Heart left ventricle (tissue), 16 donors: ENCODE results near the gene TPSB2. TPM values are rescaled to one million over a fixed set of nuclear protein-coding genes. Genes with fewer than 3 reads are reported as not detected.

Experiments used
- ATAC-seq, 4 donors: fragments of 200-7000 bp; cut with Tn5 transposase; one replicate each; pipeline ENCODE4 v1.9.1; 2020 to 2022; ENCODE audit warnings: moderate library complexity in 4 of 4, mild to moderate bottlenecking in 3 of 4, moderate number of reproducible peaks in 1 of 4
- DNase-seq, 5 donors: peaks; one replicate each; pipeline ENCODE4 v3.0.0-alpha.2; 2020
- H3K27ac ChIP-seq, 12 donors: fragments of 200-600 bp; sonication (generic) in 4 of 12; one replicate each; pipeline versions ENCODE4 v1.5.0 to v1.8.0; 2016 to 2022; ENCODE audit warnings: mild to moderate bottlenecking in 2 of 12
- H3K27me3 ChIP-seq, 9 donors: fragments of 200-600 bp; sonication (generic) in 2 of 9; one replicate each; pipeline versions ENCODE4 v1.5.1 to v1.8.0; 2016 to 2022; ENCODE audit warnings: mild to moderate bottlenecking in 3 of 9
- H3K36me3 ChIP-seq, 9 donors: fragments of 200-600 bp; sonication (generic) in 2 of 9; one replicate each; pipeline versions ENCODE4 v1.5.0 to v1.8.0; 2018 to 2022; ENCODE audit warnings: mild to moderate bottlenecking in 2 of 9
- H3K4me1 ChIP-seq, 12 donors: fragments of 200-600 bp; sonication (generic) in 4 of 12; one replicate each; pipeline versions ENCODE4 v1.5.0 to v1.8.0; 2016 to 2022; ENCODE audit warnings: mild to moderate bottlenecking in 3 of 12
- H3K4me3 ChIP-seq, 12 donors: fragments of 200-600 bp; sonication (generic) in 4 of 12; one replicate each; pipeline versions ENCODE4 v1.5.0 to v1.8.0; 2017 to 2022; ENCODE audit warnings: mild to moderate bottlenecking in 9 of 12, moderate library complexity in 4 of 12
- H3K9me3 ChIP-seq, 12 donors: fragments of 200-600 bp; sonication (generic) in 4 of 12; one replicate each; pipeline versions ENCODE4 v1.5.0 to v1.8.0; 2016 to 2022; ENCODE audit warnings: mild to moderate bottlenecking in 1 of 12
- POLR2A ChIP-seq, 2 donors: fragments of 450-650 bp; IDR thresholded peaks; one replicate each; pipeline ENCODE4 v1.6.1; 2017; ENCODE audit warnings: antibody characterized with exemption in 2 of 2, mild to moderate bottlenecking in 2 of 2, moderate library complexity in 2 of 2
- WGBS, 4 donors: extraction: QIAGEN DNeasy Blood & Tissue Kit in 2 of 4; methylation state at CpG; one replicate each; pipeline versions ENCODE4 v1.1.5 to v1.1.7; 2013 to 2018; 5-methylcytosine and 5-hydroxymethylcytosine counted together
- intact Hi-C, 10 donors: fragments of 100-400 bp; cut with DNase I; formaldehyde crosslinking; loops; one replicate each; pipeline versions ENCODE4 v1.11.1 to v1.14.2; 2022
- polyA plus RNA-seq, 2 donors: library from polyadenylated mRNA; stranded (reverse); fragments of 200-250 nt; gene quantifications; one replicate each; pipeline ENCODE4 v1.2.3, GENCODE V29; 2013
- total RNA-seq, 9 donors: library from RNA; depleted of rRNA in 2 of 9; stranded (reverse); fragments of >200 nt in 2 of 9; fragmentation: NEBNext Ultra II Directional in 3 of 9; extraction: Animal tissue kit (Norgen Biotek cat#: 25700) in 3 of 9; gene quantifications; one replicate each; pipeline versions ENCODE4 v1.1.0 to v1.2.4, GENCODE V29; 2016 to 2023
- TF ChIP-seq, protein P1 (sequence below), 12 donors: fragments of 200-600 bp; sonication (generic) in 4 of 12; IDR thresholded peaks; one replicate each; pipeline versions ENCODE4 v1.5.0 to v1.8.0; 2018 to 2022; ENCODE audit warnings: antibody characterized with exemption in 12 of 12, mild to moderate bottlenecking in 5 of 12
- donor health status: ischemic (EF 13 %, LVEDD 7.1; RV severe dilation, severe dysfunction).
- donor health status: healthy with polysubstance abuse.
- donor health status: DM: no; HTN: yes; CAD: no.
- donor health status: DM: no; HTN: no; CAD: no.
- donor health status: ischemic (EF 25% LVEDD 6.9; RV normal size, moderate dysfunction).
- donor health status: ischemic (EF 25% LVEDD 5.7; RV mildly dilated, moderate dysfunction).
- donor health status: healthy.
- donor health status: DM: yes; HTN: yes; CAD: no.
- donor health status: ischemic (EF 35%, LVEDD 5.7; RV mildly dilated, moderate dysfunction).
- donor health status: nonischemic (EF 11% LVEDD 7.7; RV severe dilation, severe dysfunction).
- donor health status: DM: yes; HTN: yes; CAD: no.
- donor health status: PGD.
- donor health status: ischemic (EF 29% LVEDD 5.4; RV normal size, mild dysfunction).
- donor health status: nonischemic (EF 23%, LVEDD 6.1; RV moderate dilation, normal function).

TPSB2 gene
- total and polyA plus RNA-seq, 11 donors: 2.0 to 18.1 (median 2.3) TPM; not detected in 1

DNA sequence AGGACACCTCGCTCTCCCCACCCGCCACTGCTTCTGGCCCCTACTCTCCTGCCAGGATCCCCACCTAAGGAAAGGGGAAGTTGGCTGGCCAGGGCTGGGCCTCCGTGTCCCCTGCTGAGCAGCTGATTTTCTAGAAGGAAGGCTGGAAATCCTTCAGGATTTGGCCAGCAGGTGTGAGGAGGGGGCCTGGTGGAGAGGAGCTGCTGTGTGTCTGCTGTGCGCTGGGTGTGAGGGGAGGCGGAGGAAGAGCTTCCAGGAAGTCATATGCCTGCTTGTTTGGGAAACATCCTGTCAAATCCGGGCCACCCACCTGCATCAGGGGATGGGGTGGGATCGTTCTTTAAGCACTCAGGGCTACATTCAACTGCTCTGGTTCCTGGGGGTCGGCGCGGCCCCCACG, 33.5 kb downstream of the TPSB2 start:
- Histone ChIP-seq H3K9me3 (no peaks in the 10 kb centered on the region), H3K36me3 (no peaks in the 10 kb centered on the region), H3K4me1 (peaks cover 0 to 6% (median 0%) of the 10 kb centered on the region in 12 donors), H3K4me3 (no peak overlapping the region), H3K27me3 (peaks cover 0 to 9% (median 0%) of the 10 kb centered on the region in 9 donors), H3K27ac (peak overlapping the region in 1 of 12 donors; percentile 11)
- 59 to 78% (median 69%) methylated on average over 5 to 11 of the region's 11 CpGs for WGBS, 4 donors
- ATAC-seq (no peak), DNase-seq (no peak)
- TF ChIP-seq POLR2A (IDR thresholded peaks at IDR 0.05): no peak
- TF ChIP-seq, protein P1, sequence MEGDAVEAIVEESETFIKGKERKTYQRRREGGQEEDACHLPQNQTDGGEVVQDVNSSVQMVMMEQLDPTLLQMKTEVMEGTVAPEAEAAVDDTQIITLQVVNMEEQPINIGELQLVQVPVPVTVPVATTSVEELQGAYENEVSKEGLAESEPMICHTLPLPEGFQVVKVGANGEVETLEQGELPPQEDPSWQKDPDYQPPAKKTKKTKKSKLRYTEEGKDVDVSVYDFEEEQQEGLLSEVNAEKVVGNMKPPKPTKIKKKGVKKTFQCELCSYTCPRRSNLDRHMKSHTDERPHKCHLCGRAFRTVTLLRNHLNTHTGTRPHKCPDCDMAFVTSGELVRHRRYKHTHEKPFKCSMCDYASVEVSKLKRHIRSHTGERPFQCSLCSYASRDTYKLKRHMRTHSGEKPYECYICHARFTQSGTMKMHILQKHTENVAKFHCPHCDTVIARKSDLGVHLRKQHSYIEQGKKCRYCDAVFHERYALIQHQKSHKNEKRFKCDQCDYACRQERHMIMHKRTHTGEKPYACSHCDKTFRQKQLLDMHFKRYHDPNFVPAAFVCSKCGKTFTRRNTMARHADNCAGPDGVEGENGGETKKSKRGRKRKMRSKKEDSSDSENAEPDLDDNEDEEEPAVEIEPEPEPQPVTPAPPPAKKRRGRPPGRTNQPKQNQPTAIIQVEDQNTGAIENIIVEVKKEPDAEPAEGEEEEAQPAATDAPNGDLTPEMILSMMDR (IDR thresholded peaks at IDR 0.05): no peak
- intact Hi-C loops: loop anchor here in 1 of 10 donors (10.0 kb wide), 1 partner anchor 382 kb away; no protein-coding TSS in a partner anchor

DNA sequence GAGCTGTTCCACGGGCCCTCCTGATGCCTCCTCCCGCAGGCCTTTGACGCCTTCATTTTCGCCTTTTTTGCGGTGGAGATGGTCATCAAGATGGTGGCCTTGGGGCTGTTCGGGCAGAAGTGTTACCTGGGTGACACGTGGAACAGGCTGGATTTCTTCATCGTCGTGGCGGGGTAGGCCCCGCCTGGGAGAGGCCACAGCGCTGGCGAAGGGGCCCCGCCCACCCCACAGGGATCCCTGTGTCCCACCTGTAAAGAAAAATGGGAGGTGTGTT, 34.7 kb downstream of the TPSB2 start:
- intact Hi-C loops: loop anchor here in 3 of 10 donors (2.0 to 10.0 kb wide), 2 partner anchors 89 to 381 kb away; no protein-coding TSS in a partner anchor
- Histone ChIP-seq H3K27me3 (peaks cover 0 to 9% (median 0%) of the 10 kb centered on the region in 9 donors), H3K4me3 (no peak overlapping the region), H3K27ac (peak overlapping the region in 1 of 12 donors; percentile 11), H3K36me3 (no peaks in the 10 kb centered on the region), H3K4me1 (peaks cover 0 to 6% (median 0%) of the 10 kb centered on the region in 12 donors), H3K9me3 (no peaks in the 10 kb centered on the region)
- 72 to 80% (median 78%) methylated on average over 9 to 14 of the region's 14 CpGs for WGBS, 4 donors
- TF ChIP-seq, protein P1 (IDR thresholded peaks at IDR 0.05): no peak
- TF ChIP-seq POLR2A (IDR thresholded peaks at IDR 0.05): no peak
- ATAC-seq (no peak), DNase-seq (no peak)

DNA sequence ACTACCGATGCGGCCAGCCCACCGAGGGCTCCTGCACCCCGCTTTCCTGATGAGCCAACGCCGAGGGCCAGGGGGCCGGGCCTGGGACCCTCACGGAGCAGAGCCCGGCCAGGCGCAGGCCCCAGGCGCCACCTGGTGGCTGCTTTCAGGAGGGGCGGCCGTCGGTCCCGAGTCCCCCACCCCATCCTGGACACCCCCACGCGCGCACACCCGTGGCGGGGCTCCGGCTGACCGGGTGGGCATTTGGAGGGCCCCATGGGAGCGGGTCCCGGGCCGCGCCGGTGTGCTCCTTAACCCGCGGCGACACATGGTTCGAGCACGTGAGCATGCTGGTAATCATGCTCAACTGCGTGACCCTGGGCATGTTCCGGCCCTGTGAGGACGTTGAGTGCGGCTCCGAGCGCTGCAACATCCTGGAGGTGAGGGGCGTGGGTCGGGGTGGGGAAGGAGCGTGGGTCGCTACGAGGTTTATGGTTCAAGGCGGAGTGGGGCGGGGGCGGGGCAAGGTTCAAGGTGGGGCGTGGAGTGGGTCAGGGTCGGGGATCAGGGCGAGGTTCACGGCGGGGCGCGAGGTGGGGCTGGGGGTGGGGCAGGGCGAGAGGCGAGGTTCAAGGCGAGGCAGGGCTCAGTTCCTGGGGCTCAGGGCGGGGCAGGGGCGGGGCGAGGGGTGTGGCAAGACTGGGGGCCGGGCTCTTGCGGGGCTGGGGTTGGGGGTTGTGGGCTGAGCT, 35.2 kb downstream of the TPSB2 start:
- Histone ChIP-seq H3K36me3 (no peaks in the 10 kb centered on the region), H3K9me3 (no peaks in the 10 kb centered on the region), H3K27me3 (peaks cover 0 to 9% (median 0%) of the 10 kb centered on the region in 9 donors), H3K4me1 (peaks cover 0 to 6% (median 0%) of the 10 kb centered on the region in 12 donors), H3K4me3 (no peak overlapping the region), H3K27ac (peak overlapping the region in 1 of 12 donors; percentile 80)
- TF ChIP-seq POLR2A (IDR thresholded peaks at IDR 0.05): no peak
- TF ChIP-seq, protein P1 (IDR thresholded peaks at IDR 0.05): peak; percentile 59 to 86 (median 72)
- ATAC-seq: peak in 3 of 4 donors; percentile 8 to 55 (median 20)
- 19 to 61% (median 35%) methylated on average over 33 to 61 of the region's 61 CpGs for WGBS, 4 donors
- no peak for DNase-seq
- intact Hi-C loops: loop anchor here in 6 of 10 donors (1.0 to 10.0 kb wide), 3 partner anchors 88 to 380 kb away; no protein-coding TSS in a partner anchor

DNA sequence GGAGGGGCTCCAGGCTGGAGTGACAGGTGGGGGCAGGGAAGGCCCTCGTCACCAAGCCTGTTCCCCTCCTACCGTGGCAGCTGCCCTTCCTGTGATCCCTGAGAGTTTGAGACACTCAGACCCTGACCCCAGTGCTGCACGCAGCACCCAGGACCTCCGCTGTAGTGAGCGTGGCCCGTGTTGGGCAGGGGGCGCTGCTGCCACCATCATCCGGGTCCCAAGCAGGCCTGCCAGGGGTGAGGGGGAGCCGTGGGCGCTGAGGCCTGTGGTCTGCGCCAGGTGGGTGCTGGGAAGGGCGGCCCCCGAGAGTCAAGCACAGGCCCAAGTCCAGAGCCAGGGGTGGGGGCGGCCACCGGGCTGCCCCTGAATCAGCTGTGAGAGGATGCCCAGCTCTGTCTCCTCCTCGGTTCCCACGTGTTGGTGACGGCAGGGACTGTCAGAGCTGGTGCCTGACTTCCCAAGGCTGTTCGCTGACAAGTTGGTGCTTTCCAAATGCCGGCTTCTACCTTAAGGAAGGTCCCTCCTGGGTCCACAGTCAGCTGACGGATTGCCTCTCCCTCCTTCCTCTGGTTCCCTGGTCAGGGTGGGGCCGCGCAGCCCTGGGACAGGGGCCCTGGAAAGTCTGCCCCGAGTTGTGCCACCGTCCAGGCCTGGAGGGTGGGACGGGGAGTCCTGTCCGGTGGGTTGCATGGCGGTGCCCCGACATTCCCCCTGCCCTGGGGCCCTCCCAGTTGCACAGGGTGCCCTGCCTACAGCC, 36.0 kb downstream of the TPSB2 start:
- ATAC-seq: peak in 2 of 4 donors; percentile 5 to 9

More for the DNA sequence above, 36.0 kb downstream of the TPSB2 start:
- no peak overlapping the region for H3K4me3 ChIP-seq
- H3K4me1 ChIP-seq: peaks cover 0 to 6% (median 0%) of the 10 kb centered on the region in 12 donors
- no peak for DNase-seq
- intact Hi-C loops: loop anchor here in 8 of 10 donors (1.0 to 10.0 kb wide), 4 partner anchors 85 to 379 kb away; no protein-coding TSS in a partner anchor
- no peaks in the 10 kb centered on the region for H3K9me3 ChIP-seq
- H3K36me3 ChIP-seq: no peaks in the 10 kb centered on the region
- TF ChIP-seq POLR2A (IDR thresholded peaks at IDR 0.05): no peak
- TF ChIP-seq, protein P1 (IDR thresholded peaks at IDR 0.05): no peak
- H3K27ac ChIP-seq: peak overlapping the region in 1 of 12 donors; percentile 80
- H3K27me3 ChIP-seq: peaks cover 0 to 9% (median 0%) of the 10 kb centered on the region in 9 donors
- WGBS, 4 donors: 71 to 72% (median 71%) methylated on average over 10 to 29 of the region's 29 CpGs
